Measurements from ENCODE around the gene ING5. TPM values are rescaled to one million over a fixed set of nuclear protein-coding genes. Genes with fewer than 3 reads are reported as not detected.

The ING5 gene
- total RNA-seq, 1 experiment from 2014 or later, result 45.9 TPM

DNA sequence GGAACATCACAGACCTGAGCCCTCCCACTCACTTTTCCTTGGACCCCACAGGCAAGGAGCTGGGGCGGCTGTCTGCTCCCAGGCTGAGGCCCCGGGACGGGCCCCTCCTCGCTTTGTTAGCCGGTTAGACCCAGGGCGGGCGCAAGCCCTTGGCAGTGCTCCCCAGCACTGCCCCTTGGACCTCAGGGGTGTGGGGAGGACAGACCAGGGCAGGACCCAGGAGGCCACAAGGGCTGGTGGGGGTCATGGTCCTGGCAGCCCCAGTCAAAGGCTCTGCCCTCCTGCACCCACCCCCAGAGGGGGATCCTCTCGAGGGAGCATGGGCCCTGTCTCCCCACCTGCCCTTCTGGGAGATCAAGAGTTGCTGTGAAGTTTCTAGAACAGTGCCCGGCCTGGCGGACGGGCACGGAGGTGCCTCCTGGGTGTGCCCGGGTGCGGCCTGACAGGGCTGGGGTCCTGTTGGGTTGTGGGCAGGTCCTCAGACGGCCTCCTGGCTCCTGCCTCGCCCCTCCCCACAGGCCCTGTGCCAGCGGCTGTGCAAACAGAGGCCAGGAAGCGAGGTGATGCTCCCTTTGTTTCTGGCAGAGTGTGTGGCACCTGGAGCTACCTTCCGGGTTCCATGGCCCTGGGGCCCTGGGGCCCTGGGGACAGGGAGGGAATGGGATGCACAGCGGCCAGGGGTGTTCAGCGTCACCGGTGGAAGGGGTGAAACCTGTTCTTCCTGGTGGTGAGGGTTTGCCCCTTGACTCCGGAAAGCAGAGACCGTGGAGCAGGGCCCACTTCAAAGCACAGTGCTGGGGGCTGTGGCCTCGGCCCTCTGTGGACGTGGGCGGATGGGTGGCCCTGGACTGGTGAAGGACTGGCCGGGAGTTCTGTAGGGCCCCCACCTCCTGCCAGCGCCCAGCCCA lies 71.9 kb downstream of the ING5 start:
- ChIA-PET CTCF (no interaction called here), RAD21 (ENCODE audit: low non-redundant PET in 1 of 2, low total read pairs in 2 of 2, uncharacterized antibody in 2 of 2, unreplicated experiment in 2 of 2) (no interaction called here), POLR2A (no interaction called here)
- Histone ChIP-seq H2AFZ (ENCODE audit: low read depth, low read length, poor library complexity, severe bottlenecking) (no peak overlapping the region), H3K9ac (ENCODE audit: low read length) (no peak overlapping the region), H3K4me3 (replicated peaks in 1 of 2; ENCODE audit: low read depth in 1 of 2, low read length in 2 of 2) (no peak overlapping the region), H3K36me3 (ENCODE audit: control insufficient read depth in 1 of 2, insufficient read depth in 2 of 2, low read length in 2 of 2) (no peaks in the 10 kb centered on the region), H3K79me2 (ENCODE audit: insufficient read depth, low read length) (no peaks in the 10 kb centered on the region), H3K4me1 (ENCODE audit: control insufficient read depth in 1 of 2, insufficient read depth in 2 of 2, low read length in 2 of 2) (peaks cover 16 to 31% of the 10 kb centered on the region in 2 experiments), H3K9me2 (ENCODE audit: insufficient read depth) (no peaks in the 10 kb centered on the region), H3K27me3 (ENCODE audit: insufficient read depth, low read length) (no peaks in the 10 kb centered on the region), H4K20me1 (ENCODE audit: insufficient read depth) (no peaks in the 10 kb centered on the region), H3K9me3 (ENCODE audit: control insufficient read depth in 1 of 2, insufficient read depth in 1 of 2, low read depth in 1 of 2, low read length in 2 of 2) (no peaks in the 10 kb centered on the region), H3K4me2 (ENCODE audit: low read length) (peak overlapping the region; percentile 73; the same call in 1 of the 2 replicates), H3K27ac (ENCODE audit: low read depth, low read length) (peak overlapping the region; percentile 14; the same call in 1 of the 2 replicates)
- intact Hi-C loops (cut with micrococcal nuclease), result no loop called here
- TF ChIP-seq SIN3A (IDR thresholded peaks at IDR 0.05; ENCODE audit: low read depth), result no peak
- TF ChIP-seq ZNF274 (IDR thresholded peaks at IDR 0.05; ENCODE audit: low read depth, low read length), result no peak
- no peak for TF ChIP-seq EZH2 (IDR thresholded peaks at IDR 0.05)
- no peak for TF ChIP-seq CBX3 (IDR thresholded peaks at IDR 0.05; ENCODE audit: low read depth)
- TF ChIP-seq, protein P1, sequence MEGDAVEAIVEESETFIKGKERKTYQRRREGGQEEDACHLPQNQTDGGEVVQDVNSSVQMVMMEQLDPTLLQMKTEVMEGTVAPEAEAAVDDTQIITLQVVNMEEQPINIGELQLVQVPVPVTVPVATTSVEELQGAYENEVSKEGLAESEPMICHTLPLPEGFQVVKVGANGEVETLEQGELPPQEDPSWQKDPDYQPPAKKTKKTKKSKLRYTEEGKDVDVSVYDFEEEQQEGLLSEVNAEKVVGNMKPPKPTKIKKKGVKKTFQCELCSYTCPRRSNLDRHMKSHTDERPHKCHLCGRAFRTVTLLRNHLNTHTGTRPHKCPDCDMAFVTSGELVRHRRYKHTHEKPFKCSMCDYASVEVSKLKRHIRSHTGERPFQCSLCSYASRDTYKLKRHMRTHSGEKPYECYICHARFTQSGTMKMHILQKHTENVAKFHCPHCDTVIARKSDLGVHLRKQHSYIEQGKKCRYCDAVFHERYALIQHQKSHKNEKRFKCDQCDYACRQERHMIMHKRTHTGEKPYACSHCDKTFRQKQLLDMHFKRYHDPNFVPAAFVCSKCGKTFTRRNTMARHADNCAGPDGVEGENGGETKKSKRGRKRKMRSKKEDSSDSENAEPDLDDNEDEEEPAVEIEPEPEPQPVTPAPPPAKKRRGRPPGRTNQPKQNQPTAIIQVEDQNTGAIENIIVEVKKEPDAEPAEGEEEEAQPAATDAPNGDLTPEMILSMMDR (IDR thresholded peaks at IDR 0.05 in 2 of 3, conservative IDR thresholded peaks at IDR 0.05 in 1 of 3; ENCODE audit: borderline replicate concordance in 1 of 3, insufficient read depth in 1 of 3, low read depth in 2 of 3, low read length in 2 of 3), result no peak
- no peak for TF ChIP-seq POLR2AphosphoS5 (IDR thresholded peaks at IDR 0.05; ENCODE audit: low read depth, low read length)
- TF ChIP-seq EGR1 (IDR thresholded peaks at IDR 0.05; ENCODE audit: low read depth), result no peak
- no peak for TF ChIP-seq SP1 (IDR thresholded peaks at IDR 0.05; ENCODE audit: low read depth)
- TF ChIP-seq ELF1 (IDR thresholded peaks at IDR 0.05; ENCODE audit: borderline replicate concordance, low read depth), result no peak
- no peak for TF ChIP-seq TCF7L2 (IDR thresholded peaks at IDR 0.05; ENCODE audit: borderline replicate concordance, extremely low read depth, insufficient read depth, insufficient read length)
- TF ChIP-seq, protein P2, sequence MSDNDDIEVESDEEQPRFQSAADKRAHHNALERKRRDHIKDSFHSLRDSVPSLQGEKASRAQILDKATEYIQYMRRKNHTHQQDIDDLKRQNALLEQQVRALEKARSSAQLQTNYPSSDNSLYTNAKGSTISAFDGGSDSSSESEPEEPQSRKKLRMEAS (IDR thresholded peaks at IDR 0.05), result no peak
- no peak for TF ChIP-seq YY1 (IDR thresholded peaks at IDR 0.05; ENCODE audit: extremely low read depth, insufficient replicate concordance, low read depth, low read length)
- no peak for TF ChIP-seq EZH2phosphoT487 (IDR thresholded peaks at IDR 0.05; ENCODE audit: borderline replicate concordance)
- TF ChIP-seq, protein P3, sequence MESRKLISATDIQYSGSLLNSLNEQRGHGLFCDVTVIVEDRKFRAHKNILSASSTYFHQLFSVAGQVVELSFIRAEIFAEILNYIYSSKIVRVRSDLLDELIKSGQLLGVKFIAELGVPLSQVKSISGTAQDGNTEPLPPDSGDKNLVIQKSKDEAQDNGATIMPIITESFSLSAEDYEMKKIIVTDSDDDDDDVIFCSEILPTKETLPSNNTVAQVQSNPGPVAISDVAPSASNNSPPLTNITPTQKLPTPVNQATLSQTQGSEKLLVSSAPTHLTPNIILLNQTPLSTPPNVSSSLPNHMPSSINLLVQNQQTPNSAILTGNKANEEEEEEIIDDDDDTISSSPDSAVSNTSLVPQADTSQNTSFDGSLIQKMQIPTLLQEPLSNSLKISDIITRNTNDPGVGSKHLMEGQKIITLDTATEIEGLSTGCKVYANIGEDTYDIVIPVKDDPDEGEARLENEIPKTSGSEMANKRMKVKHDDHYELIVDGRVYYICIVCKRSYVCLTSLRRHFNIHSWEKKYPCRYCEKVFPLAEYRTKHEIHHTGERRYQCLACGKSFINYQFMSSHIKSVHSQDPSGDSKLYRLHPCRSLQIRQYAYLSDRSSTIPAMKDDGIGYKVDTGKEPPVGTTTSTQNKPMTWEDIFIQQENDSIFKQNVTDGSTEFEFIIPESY (IDR thresholded peaks at IDR 0.05; ENCODE audit: extremely low read depth, insufficient replicate concordance, low read length), result no peak
- TF ChIP-seq, protein P4, sequence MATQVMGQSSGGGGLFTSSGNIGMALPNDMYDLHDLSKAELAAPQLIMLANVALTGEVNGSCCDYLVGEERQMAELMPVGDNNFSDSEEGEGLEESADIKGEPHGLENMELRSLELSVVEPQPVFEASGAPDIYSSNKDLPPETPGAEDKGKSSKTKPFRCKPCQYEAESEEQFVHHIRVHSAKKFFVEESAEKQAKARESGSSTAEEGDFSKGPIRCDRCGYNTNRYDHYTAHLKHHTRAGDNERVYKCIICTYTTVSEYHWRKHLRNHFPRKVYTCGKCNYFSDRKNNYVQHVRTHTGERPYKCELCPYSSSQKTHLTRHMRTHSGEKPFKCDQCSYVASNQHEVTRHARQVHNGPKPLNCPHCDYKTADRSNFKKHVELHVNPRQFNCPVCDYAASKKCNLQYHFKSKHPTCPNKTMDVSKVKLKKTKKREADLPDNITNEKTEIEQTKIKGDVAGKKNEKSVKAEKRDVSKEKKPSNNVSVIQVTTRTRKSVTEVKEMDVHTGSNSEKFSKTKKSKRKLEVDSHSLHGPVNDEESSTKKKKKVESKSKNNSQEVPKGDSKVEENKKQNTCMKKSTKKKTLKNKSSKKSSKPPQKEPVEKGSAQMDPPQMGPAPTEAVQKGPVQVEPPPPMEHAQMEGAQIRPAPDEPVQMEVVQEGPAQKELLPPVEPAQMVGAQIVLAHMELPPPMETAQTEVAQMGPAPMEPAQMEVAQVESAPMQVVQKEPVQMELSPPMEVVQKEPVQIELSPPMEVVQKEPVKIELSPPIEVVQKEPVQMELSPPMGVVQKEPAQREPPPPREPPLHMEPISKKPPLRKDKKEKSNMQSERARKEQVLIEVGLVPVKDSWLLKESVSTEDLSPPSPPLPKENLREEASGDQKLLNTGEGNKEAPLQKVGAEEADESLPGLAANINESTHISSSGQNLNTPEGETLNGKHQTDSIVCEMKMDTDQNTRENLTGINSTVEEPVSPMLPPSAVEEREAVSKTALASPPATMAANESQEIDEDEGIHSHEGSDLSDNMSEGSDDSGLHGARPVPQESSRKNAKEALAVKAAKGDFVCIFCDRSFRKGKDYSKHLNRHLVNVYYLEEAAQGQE (IDR thresholded peaks at IDR 0.05; ENCODE audit: low read depth), result no peak
- BruUV-seq (replicated peaks), result no TSS peak
- DNase-seq (ENCODE audit: low read depth, low spot score) (no peak), ATAC-seq (no peak)
